ENCODE data around the gene IQCF6.
"Not testable (repeated sequence)": the region's sequence is repeated elsewhere in the genome, so short reads cannot be mapped to it uniquely, and the experiment has no call there.

IQCF6 gene

DNA sequence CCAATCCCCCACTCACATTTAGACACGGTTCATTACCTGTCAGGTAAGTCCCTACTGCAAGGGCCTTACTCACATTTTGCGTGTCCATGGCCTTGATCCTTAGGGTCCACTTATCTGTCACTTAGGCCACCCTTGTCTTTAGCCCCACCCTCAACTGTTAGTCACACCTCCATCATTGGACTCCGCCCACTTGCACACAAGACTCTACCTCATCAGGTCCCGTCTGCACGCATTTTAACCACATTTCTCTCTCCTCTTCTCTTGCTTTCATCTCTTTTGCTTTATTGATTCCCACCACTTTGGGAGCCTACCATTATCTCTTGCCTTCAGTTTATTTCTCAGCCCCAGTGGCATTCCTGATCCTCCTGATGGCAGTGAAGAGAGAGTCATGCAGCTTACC lies at the start of gene IQCF6:
IQCF6 (minus strand) TSS at position 101 of the 400 bp plus-strand sequence; CDS start at position 88, 13 bp downstream.
- no peak for DNase-seq

GRCh38 chr3:51828297-51828696 lies 49.3 kb upstream of the IQCF6 start:
- no peak for DNase-seq

- no peak for DNase-seq
Measured at GRCh38 chr3:51819709-51820406, 40.8 kb upstream of the IQCF6 start.

DNA sequence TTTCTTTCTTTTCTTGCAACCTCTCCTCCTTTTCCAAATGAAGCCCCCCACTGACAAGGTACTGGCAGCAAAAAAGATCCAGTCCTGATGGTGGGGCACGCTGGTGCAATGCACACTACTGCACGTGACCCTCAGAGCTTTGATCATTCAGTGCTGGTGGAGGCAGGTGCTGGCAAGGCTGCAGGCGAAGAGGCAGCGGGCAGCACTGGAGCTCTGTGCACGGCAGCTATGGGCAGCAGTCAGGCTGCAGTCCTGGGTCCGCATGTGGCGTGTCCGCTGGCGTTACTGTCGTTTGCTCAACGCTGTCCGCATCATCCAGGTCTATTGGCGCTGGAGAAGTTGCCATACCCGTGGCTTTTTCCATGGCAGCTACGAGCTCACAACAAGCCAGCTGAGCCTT lies 40.1 kb upstream of the IQCF6 start:
- no peak for DNase-seq

GRCh38 chr3:51817375-51817774 lies 38.3 kb upstream of the IQCF6 start:
- no peak for DNase-seq

GRCh38 chr3:51816723-51817122 lies 37.7 kb upstream of the IQCF6 start:
- no peak for DNase-seq

GRCh38 chr3:51815614-51816013 lies 36.6 kb upstream of the IQCF6 start:
- no peak for DNase-seq

DNA sequence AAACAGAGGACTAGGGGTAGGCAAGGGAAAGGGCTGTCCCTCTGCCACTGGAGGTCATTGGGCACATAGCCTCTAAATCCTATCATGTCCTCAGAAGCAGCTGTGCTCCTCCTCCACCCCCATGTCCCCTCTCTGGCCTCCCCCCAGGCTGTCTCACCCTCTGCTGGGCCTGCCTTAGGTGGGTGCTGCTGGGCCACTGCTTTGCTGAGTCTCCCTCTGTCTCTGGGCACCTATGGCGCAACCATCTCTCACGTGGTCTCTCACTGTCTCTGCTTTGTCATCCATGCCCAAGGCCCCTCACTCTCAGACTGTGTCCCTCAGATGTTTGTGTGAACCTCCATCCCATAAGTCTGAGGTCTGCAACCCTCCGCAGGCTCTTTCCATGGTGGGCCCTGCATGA lies 35.0 kb upstream of the IQCF6 start:
- DNase-seq, result no peak

DNA sequence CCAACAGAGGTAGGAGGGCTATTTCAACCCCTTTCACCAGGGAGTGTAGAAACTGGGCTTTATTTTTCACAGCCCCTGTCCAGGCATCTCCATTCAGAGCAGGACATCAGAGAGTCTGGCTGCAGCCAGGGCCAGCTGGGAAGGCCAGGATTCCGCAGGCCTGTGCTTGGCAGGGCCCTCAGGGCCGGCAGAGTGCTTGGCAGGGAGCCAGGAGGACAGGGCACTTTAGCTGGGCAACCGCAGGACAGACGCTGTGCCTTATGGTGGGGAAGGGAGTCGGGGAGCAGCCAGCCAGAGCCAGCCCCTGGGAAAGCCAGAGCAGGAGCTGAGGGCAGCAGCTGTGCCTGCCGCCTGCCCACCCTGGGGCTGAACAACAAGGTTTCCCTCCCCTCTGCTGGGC lies 34.5 kb upstream of the IQCF6 start:
- peak; percentile 12 for DNase-seq

- DNase-seq, result no peak
Measured at GRCh38 chr3:51808934-51809333, 29.9 kb upstream of the IQCF6 start.

- no peak for DNase-seq
Measured at GRCh38 chr3:51802106-51802703, 23.2 kb upstream of the IQCF6 start.

DNA sequence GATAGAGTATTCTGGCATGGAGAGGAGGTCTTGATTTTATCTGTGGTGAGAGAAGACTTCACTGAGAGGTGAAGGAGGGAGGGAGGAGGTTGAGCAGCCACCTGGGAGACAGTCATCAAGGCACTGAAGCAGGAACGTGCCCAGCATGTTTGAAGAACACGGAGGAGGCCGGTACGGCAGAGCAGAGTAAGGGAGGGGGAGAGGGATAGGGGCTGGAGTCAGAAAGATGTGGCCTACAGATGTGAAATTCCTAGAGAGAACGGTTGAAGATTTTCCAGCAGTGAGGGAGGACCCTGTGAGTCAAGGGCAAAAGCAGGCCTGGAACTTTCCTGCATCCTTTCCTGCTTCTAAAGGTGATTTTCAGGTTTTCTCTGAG lies 21.7 kb upstream of the IQCF6 start:
- no peak for DNase-seq

DNA sequence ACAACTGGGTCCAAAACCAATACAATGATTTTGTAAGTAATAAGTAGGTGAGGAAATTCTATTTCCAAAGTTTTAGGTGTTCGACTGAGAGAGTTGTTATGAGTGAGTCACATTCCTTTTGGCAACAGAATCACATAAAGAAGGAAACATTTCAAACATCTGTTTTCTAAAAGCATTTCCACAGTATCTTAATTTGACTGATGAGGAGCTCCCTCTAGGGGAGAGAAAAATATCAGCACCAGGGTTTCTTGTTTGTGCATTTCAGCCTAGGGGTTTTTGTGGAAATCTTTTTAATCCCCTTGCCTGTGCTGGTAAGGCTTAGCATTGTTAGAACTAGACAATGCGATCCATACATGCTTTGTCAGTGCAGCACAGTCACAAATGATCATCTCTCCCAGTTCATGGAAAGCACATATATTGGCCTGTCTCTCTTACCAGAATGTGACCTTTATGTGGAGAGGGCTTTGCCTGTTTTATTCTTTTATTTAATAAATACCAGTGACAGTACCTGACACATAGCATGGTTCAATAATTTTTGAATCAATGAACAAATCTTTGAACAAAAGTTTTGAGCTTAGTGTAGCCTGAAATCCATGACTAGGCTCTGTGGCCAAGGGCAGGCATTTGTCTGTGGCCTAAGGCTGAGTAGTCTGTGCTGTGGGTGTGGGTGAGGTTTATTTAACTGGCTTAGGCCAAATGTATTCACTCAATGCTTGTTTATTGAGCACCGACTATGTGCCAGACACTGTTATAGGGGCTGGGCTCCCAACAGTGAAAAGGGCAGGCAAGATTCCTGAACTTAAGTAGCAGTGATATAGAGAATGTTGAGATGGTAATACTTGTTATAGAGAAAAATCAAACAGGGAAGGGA lies 21.1 kb upstream of the IQCF6 start:
- peak; percentile 36 for DNase-seq

DNA sequence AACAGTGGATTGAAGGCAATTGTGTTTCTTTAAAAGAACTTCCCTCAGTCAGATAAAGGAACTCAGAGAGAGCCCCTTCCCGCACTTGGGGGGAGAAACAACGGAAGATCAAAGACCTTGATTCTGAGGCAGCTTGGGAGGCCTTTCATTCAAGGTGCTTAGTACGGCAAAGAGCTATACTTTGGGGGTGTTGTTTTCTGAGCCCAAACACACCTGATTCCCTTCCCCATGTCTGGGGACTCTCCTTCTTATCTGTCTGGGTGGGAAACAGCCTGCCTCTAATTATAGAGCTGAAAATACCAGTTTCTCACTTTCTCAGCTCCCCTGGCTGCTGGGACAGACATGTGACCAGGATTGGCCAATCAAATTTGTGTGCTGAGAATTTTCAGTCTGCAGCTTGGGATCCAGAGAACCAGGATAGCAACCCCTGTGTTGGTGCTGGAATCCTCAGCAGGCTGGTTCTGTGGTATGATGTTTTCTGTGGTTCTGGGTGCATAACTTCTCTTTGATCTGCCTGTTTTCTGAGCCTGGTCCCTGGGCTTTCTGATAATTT lies 19.4 kb upstream of the IQCF6 start:
- no peak for DNase-seq

DNA sequence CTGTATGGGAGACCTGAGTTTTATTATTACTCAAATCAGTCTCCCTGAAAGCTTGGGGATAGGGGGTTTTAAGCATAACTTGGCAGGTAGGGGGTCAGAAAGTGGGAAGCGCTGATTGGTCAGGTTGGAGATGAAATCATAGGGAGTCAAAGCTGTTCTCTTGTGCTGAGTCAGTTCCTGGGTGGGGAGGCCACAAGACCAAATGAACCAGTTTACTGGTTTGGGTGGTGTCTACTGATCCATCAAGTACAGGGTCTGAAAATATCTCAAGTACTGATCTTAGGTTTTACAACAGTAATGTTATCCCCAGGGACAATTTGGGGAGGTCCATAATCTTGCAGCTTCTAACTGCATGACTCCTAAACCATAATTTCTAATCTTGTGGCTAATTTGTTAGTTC lies 17.8 kb upstream of the IQCF6 start:
- no peak for DNase-seq

DNA sequence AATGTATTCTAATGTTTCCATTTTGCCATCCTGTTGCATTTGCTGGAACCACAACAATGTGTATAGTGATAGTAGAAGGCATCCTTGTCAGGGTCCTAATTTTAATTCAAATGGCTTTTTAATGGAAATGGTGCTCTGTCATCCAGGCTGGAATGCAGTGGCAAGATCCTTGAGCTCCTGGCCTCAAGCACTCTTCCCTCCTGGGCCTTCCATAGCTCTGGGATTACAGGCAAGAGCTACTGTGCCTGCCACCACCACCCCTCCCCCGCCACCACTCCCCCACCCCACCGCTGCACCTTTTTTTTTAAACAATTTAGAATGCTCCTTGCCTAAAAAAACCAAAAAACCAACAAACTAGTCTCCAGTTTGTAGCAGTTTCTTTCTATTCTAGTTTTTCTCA lies 15.2 kb upstream of the IQCF6 start:
- no peak for DNase-seq

GRCh38 chr3:51792206-51792605 lies 13.2 kb upstream of the IQCF6 start:
- no peak for DNase-seq

DNA sequence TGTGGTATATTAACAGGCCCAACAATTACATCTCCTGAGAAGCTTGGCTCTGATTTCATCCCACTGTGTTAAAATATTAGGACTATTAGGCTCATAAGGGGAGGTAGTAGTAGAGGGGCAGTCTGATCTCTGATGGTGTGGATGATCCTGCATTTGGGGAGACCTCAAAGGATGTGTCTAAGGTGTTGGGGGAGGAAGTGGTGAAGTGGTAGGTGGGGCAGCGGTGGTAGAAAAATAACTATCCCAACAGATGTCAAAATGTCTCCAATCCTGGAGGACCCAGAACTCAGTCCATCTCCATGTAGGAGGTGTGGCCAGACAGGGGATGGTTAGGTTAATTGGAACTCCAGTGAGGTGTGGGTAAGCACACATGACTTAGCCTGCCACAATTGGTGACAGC lies 10.4 kb upstream of the IQCF6 start:
- DNase-seq, result no peak

GRCh38 chr3:51787576-51787975 lies 8.5 kb upstream of the IQCF6 start:
- not testable (repeated sequence) for DNase-seq

DNA sequence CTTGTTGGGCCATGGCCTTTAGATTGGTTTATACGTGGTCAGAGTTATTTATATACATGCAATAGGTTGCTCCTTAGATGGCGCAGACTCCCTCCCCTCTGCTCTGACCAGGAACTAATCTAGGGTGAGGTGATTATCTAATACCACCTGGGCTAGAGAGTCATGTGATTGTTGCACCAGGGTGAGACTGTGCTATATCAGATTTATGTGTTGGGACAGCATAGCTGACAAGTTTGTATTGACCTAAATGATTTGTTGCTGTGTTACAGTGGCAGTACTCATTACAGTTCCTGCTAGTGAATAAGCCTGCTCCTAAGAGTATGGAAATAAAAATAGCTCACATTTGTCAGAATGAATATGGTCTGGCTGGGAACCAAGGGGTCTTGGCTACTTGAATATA lies 7.2 kb upstream of the IQCF6 start:
- no peak for DNase-seq

DNA sequence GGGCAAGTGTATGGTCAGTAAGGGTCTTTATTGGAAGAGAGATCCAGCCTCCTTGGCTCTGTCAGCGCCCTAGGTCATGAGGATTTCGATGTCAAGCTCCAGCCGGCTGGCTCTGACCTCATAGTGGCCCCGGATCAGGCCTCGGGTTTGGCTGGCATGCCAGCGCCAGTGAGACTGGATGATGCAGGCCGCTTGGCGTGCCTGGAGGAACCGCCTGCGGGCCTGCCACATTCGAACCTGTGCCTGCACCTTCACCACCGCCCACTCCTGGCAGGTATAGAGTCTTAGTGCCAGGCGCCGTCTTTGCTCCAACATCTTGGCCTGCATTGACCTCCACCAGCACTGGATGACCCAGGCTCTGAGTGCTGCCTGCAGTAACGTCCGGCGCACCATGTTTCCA lies 483 bp downstream of the IQCF6 start:
- no peak for DNase-seq

DNA sequence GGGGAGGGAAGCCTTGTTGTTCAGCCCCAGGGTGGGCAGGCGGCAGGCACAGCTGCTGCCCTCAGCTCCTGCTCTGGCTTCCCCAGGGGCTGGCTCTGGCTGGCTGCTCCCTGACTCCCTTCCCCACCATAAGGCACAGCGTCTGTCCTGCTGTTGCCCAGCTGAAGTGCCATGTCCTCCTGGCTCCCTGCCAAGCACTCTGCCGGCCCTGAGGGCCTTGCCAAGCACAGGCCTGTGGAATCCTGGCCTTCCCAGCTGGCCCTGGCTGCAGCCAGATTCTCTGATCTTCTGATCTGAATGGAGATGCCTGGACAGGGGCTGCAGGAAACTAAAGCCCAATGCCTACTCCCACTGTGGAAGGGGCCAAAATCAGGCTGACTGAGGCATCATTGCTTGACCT lies 1.1 kb downstream of the IQCF6 start:
- DNase-seq, result peak; percentile 47

- no peak for DNase-seq
Measured at GRCh38 chr3:51773529-51774056, 5.4 kb downstream of the IQCF6 start.

- no peak for DNase-seq
Measured at GRCh38 chr3:51759203-51759602, 19.8 kb downstream of the IQCF6 start.

Measured in SHP77 treated with DMSO at 0.1 percent for 48 hours (cell line).